GM18520 (cell line): ENCODE measurements around the gene KRT78.
"Not testable (repeated sequence)": the region's sequence is repeated elsewhere in the genome, so short reads cannot be mapped to it uniquely, and the experiment has no call there.

Experiments used
- ATAC-seq: cut with Tn5 transposase; IDR thresholded peaks from one replicate; pipeline ENCODE4 v1.9.1; 2021; ENCODE audit not compliant: unreplicated experiment

The KRT78 gene

DNA sequence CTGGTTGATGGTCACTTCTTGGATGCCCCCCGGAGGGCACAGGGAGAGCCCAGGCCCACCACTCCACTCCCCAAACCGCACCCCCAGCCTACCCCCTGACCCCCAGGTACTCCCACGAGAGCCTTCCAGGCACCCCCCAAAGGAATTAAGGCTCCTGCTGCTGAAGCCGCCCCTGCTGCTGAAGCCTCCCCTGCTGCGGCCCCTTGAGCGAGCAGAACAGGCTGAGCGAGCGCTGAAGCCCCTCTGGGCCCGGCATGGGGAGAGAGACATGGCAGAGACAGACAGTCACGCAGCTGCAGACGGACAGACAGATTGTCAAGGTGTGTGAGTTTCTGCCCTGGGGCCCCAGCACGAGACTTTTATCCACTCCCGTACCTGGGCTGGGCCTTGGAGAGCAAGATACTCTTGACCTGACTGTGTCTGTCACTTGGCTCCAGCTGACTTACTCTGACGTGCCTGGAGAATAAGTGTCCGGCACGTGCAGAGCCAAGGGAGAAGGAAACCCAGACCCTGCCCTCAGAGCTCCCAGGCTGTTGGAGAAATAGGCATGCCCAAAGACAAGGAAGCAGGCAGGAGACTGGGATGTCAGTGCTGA is at the start of gene KRT78:
Gene KRT78, minus strand, starts transcription at position 334 of the 595 bp plus-strand sequence. Its CDS starts 64 bp downstream, at position 270.
- ATAC-seq, result no peak

DNA sequence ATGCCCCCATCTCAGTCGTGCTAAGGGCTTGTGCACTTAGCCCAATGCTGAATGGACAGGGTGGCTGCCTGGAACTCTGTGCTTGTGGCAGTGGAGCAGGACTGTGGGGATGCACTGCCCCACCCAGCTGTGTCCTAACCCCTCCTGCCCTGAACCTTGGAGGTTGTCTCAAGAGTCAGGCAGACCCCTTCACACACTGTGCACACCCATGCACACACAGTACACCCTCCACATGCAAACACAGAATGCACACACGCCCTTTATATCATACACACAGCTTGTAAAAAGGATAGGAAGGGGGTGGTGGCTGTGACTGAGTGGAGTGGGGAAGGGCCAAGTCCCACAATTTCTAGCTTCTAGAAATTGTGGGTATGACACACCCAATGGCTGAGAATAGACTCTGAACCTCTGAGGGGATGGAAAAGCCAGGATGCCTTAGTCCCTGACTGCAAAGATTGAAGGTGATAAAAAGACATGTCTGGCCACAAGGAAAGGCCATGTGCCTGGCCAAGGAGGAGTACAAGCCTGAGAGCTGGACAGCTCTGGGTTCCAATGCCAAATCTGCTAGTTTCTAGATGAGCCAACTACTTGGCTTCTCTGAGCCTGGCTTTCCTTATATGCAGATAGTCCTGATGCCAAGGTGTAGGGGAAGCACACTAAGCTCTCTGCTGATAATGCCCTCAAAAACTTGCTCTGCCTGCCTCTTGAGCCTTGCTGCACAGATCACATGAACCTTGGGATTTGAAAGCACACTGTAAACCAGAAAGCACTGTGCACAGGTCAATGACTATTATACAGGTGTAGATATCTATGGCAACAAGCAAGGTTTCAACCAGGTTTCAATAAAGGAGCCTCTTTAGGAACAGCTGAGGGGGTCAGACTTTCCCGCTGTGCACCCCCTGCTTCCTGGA is 47.7 kb upstream of the KRT78 start:
- ATAC-seq, result no peak

- ATAC-seq, result no peak
Observed at GRCh38 chr12:52895726-52896189, 47.0 kb upstream of the KRT78 start.

DNA sequence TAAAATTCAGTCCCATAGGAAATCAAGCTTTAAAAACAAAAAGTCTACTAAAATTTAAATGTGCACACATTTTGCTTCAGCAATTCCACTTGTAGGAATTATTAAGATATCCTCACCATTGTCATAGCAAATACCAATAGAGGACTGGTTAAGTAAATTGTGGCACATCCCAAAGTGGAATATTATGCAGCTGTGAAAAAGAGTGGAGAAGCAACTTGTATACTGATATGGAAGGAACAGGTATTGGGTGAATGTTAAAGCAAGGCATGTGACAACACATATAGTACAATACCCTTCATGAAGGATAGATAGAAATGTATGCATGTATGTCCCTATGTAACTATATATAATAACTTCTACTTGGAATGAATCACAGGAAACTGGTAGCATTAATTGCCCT is 44.2 kb upstream of the KRT78 start:
- ATAC-seq, result no peak

GRCh38 chr12:52892207-52892852 is 43.5 kb upstream of the KRT78 start:
- ATAC-seq, result no peak

DNA sequence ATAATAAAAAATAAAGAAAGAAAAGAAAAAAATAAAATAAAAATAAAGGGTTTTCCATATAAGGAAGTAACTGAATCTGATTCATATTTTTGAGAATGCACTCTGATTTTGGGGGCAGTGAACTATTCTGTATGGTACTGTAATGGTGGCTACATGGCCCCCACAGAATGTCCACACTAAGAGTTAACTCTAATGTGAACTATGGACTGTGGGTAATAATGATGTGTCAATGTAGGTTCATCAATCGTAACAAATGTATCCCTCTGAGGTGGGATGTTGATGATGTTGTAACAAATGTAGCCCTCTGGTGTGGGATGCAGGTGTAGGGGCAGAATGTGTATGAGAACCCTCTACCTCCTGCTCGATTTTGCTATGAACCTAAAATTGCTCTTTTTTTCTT is 42.2 kb upstream of the KRT78 start:
- ATAC-seq, result no peak

GRCh38 chr12:52890417-52890816 is 41.6 kb upstream of the KRT78 start:
- ATAC-seq, result no peak

DNA sequence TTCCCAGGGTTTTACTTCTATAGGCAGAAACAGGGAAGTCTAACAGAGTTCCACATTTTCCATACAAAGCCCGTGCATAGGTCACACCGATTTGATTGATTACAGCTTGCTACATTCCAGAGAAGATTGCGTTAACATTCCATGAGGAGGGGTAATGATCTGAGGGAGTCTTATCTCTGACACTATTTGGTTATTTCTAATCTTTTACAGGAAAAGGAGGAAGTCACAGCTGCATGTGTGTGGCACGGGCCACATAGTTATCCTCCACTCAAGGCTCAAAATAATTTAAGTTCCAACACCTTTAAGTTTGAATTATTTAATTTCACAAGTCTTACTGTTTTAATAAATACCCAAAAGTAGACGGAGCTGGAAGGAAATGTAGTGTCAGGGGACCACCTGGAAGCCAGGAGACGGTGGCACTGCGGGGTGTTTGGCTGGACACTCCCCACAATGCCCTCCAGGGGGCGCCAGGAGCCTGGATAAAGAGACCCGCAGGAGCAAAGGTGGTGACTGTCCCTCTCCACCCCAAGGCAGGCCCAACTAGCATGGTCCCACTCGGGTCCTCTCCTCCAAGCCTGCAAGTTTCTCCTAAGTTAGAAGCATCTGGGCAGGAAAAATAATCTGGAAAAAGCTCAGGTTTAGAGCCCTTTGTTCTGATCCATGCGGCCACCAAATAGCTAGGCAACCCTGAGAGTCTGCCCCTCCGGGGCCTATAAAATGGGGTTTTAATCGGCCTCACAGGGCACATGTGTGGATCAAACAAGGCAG is 35.9 kb upstream of the KRT78 start:
- no peak for ATAC-seq

DNA sequence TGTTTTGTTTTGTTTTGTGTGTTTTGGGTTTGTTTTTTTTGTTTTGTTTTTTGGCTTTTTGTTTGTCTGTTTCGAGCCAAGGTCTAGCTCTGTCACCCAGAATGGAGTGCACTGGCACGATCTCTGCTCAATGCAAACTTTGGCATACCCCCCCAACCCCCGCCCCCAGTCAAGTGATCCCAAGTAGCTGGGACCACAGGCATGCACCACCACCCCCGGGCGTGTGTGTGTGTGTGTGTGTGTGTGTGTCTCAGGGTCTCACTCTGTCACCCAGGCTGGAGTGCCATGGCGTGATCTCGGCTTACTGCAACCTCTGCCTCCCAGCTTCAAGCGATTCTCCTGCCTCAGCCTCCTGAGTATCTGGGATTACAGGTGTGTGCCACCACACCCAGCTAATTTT is 31.7 kb upstream of the KRT78 start:
- ATAC-seq, result not testable (repeated sequence)

DNA sequence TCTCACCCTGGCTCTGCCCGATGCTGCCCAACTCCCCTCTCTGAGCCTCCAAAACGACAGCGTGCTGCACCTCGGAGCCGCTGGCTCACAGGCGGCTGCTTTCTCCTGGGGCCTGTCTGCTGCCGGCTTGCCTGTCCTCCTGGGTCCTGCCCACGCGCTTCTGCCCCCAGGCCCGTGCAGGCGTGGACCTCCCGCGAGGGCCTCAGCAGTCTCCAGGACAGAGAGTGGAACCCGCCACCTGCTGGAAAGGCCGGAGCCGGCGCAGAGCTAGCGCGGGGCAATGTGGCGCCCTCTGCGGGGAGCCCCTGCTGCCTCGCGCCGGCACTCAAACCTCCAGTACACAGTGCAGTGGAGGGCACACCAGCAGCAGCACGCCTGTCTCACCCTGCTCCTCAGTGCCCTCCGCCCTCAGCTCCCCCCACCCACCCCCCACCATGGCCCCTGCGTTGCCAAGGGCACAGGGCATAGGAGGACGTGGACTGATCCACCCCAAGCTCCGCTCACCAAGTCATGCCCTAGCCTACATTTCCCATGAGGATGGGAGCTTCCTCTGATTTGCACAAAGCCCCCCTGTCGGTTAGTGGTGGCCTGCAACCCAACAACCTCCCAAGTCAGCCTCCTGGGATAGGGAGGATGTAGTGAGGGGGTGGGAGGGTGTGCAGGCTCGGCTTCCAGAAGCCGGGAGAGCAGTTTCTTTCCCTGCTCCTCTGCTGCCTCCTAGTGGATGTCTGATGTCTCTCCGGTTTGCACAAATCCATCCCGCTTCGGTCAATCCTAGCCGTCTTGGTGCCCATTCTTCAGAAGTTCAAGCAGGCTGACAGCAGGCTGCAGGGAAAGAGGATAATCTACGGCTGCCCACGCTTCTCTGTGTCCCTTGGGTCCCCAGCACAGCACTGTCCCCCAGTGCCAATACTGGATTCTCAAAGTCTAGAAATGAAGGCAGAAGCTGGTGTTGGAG is 30.9 kb upstream of the KRT78 start:
- no peak for ATAC-seq

DNA sequence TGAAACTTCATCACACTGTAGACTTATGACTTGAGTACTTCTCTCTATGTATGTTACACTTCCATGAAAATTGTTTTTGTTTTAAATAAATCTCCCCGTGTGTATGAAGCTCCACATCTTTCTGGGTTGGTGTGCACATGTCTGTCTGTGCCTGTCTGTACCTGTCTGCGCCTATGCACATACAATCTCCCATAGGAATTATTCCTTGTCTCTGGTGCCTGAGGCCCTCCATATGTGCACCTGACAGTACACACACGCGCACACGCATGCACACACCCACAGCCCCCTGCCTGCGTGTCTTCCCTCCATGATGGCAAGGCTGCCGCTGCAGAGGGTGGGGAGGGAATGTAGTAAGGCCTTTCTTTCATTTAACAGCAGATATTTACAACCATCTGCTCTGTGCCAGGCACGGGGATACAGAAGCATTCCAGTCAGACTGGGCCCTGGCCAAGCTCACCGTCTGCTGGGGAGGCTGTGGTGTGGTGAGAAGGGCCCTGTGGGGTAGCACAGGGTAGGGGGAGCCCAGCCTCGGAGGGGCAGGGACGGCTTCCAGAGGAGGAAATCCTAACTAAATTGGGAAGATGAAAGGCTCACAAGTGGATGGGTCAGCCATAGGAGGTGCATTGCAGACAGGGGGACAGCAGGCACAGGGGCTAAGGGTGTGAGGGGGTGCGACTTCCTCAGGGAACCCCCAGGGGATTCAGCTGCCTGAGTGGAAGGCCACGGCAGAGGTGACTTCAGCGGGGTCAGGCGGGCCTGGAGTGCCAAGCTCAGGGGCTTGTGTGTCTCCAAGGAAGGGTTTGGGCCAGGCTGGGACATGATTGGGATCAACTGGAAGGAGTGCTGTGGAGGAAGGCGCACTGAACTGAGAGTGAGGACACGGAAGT is 30.0 kb upstream of the KRT78 start:
- no peak for ATAC-seq

DNA sequence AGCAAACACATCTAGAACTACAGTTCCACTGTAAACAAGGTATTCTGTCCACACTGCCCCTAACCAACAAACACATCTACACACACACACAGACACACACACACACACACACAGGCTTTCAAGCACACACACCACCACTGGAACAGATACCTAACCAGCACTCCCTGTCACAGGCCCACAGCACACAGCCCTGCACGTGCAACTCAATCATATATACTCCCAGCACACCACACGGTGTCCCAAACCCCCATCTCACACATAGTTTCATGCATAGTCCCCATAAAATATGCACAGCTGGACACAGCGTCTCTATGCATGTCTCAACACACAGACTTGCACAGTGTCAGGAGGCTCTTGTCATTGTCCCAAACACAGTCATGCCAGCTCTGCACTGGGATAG is 28.4 kb upstream of the KRT78 start:
- no peak for ATAC-seq

GRCh38 chr12:52876372-52876771 is 27.6 kb upstream of the KRT78 start:
- ATAC-seq, result no peak

DNA sequence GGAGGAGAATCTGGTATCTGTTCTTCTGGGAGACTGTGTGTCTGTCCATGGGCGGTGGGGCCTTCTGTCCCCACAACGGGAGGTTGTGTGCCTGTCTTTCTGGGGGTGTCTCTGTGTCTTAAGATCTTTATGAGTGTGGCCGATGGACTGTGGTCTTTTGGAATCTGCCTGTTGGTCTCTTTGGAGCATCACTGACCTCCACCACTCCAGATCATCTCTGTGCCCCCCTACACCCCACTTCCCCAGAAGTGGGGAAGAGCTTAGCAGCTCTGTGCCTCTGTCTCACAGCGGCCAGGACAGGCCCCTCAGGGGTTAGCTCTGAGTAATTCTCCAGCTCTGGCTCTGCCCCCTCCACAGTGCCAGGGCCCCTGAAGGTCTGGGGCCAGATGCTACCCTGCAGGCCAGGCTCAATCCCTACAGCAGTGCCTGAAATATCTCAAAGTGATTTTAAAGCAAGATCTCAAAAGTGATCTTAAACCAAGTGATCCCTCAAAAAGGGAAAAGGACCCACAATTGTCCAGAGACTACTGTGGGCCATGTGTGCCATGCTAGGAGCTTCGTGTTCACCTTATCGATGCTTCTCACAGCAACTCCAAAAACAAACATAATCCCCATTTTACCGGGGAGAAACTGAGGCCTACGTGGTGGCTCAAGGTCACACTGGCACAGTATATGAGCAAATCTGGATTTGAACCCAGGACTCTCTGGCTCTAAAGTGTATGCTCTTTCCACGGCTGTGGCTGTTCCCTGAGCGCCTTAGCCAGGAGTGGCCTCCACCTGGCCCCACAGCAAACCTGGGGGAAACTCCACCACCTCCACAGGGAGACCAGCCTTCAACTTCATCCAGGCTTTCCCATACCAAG is 26.0 kb upstream of the KRT78 start:
- no peak for ATAC-seq

- no peak for ATAC-seq
Observed at GRCh38 chr12:52873832-52874572, 25.2 kb upstream of the KRT78 start.

DNA sequence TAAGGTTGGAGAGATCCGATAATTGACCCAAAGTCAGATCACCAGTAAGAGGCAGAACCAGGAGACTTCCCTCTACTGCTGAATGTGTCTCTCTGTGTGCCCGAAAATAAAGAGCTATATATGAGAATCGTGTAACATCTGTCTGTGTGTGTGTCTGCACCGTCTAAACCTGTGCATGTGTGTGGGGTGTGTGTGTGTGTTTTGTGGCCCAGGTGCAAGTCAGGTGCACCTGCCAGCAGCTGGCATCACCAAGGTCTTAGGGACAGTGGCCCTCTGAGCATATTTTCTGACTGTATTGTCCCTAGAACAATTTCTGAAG is 24.7 kb upstream of the KRT78 start:
- ATAC-seq, result no peak

DNA sequence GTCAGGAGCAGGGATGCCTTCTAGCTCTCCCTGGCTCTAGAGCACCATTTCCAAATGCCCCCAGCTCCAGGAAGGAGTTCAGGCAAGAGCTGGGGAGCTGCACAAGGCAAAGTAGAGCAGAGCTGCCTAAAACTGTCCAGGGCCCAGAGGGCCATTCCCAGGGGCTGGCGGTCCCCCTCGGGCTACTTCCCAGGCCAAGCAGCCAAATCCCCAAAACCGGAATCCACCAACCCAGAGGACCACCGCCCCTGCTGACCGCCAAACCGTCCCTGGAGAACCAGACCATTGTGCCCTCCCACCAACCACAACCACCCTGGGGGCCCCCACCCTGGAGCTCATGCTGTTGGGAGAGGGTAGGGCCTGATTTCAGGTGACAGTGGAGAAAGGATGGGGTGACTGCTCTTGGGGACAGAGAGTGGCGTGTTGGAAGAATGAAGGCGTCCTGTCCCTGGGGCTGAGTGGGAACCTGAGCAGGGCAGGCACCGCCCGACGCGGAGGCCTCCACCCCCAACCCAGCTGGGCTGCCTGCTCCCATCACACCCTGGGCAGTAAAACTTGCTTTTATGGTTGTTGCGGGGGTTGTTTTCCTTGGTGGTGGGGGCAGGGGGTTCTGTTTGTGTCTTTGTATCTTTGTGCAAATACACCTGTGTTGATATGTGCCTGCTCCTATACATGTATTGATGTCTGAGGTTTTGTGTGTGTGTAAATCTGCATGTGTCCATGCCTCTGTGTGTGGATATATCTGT is 24.0 kb upstream of the KRT78 start:
- ATAC-seq, result no peak
